SH-SY5Y (cell line): Measurements from ENCODE around the gene KLHDC9.

Experiments
- GATA2 ChIP-seq: IDR thresholded peaks from 2 replicates; pipeline ENCODE4 v1.6.1; 2011; ENCODE audit warnings: mild to moderate bottlenecking, low read depth, low read length
- GATA3 ChIP-seq: IDR thresholded peaks from 2 replicates; pipeline ENCODE4 v1.6.1; 2011; ENCODE audit warnings: low read depth, mild to moderate bottlenecking, low read length, moderate library complexity

KLHDC9 gene

DNA sequence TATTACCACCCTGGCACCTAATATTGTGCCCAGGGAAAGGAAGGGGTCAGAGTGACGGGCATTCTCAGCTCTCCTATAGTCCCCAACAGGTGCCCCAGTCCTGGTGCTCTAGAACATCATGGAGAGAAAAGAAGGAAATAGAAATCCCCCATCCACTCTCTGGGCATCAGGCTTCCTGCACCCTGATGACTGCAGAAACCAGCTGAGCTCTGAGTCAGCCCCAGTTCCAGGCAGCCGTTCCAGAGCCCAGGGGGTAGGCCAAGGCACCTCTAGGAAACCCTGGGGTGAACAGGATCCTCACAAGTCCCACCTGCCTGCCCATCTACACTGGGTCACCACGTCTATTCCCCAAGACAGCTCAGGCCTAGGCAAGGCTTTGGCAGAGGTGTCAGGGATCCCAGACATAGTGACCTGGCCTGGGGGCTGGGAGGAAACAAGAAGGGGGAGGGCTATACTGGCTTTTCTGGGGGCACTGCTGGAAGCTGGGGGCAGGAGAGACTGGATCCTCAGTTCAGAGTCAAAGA lies 9.5 kb upstream of the KLHDC9 start:
- TF ChIP-seq GATA3 (no peak), GATA2 (no peak)

DNA sequence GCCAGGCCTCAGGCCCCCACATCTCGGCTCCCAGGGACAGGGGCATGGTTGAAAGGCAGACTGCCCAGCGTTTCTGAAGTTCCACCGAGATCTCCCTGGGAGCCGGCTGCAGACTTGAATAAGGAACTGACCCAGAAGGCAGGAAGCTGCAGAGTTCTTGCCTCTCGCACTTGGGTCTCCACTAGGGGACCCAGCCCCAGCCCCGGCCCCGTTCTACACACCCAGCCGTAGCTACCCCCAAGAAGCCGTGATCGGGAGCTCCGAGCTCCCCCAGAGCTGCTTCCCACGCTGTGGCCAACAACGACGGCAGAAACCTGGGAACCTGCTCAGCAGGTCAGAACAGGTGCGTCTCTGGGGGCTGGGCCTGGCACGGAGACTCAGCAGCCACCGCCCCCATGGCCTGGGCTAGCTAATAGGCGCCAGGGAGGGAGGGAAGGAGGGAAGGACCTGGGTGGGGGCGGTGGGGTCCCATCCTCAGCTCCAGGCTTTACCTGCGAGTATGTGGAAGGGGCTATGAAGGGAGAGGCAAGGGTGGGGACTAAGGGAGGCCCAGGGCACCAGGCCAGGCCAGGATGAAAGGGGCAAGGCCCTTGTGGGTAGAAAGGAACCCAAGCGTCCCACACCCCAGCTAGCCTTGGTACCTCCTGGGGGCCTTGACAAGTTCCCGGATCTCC lies 8.8 kb upstream of the KLHDC9 start, which contains the start of gene NECTIN4:
Gene NECTIN4, minus strand, starts transcription at position 308 of the 674 bp plus-strand sequence. Its CDS starts 262 bp downstream, at position 46.
- no peak for TF ChIP-seq GATA3
- TF ChIP-seq GATA2: no peak

DNA sequence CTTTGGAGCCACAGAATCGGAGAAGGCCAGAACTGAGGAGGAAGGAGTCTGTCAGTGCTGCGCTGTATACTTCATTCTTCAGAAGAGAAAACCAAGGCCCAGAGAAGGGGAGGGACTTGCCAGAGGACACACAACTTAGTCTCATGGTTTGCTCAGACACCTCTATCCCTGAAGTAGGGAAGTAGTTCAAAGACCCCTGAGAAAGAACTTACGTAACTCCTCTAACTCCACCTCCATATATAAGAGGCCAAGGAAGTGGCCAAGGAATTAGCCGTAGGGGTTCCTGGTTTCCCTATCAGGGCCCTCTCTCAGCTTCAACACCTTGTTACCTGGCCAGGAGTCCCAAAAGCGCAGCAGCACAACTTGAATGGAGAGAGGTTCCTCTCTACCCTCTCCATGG lies 8.2 kb upstream of the KLHDC9 start:
- TF ChIP-seq GATA2 (no peak), GATA3 (no peak)

DNA sequence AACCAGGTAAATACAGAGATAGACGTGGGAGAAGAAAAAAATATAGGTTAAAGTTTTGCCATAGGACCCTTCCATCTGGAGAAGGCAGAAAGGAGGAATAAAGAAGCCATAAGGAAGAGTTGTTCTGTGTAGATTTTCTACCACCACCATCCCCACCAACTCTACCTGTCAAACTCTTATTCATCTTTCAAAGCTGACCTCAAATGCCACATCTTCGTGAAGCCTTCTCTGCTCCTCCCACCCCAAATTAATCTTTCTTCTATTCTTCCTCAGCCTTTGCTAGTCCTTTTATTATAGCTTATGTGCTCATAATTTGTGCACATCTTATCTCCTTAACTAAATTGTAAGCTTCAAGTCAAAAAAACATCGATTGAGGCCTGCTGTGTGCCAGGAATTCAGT lies 7.5 kb upstream of the KLHDC9 start:
- TF ChIP-seq GATA3: no peak
- TF ChIP-seq GATA2: no peak

DNA sequence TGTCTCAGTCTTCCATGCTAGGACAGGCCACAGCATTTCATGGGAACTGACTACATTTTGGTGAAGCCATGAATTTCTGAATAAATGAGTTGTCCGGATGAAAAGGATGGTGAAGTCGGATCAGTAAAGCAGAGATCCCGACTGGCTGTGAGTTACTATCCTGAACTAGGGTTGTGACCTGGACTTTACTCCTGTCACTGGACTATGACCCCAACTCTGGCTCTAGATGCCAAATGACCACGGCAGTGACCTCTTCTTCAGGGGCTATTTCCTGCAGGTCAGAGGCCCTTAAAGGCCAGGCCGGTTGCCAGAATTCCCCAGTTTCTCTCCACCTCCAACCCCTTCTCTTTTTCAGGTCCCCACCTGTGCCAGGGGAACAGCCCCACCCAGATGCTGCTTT lies 7.1 kb upstream of the KLHDC9 start:
- no peak for TF ChIP-seq GATA2
- TF ChIP-seq GATA3: no peak

DNA sequence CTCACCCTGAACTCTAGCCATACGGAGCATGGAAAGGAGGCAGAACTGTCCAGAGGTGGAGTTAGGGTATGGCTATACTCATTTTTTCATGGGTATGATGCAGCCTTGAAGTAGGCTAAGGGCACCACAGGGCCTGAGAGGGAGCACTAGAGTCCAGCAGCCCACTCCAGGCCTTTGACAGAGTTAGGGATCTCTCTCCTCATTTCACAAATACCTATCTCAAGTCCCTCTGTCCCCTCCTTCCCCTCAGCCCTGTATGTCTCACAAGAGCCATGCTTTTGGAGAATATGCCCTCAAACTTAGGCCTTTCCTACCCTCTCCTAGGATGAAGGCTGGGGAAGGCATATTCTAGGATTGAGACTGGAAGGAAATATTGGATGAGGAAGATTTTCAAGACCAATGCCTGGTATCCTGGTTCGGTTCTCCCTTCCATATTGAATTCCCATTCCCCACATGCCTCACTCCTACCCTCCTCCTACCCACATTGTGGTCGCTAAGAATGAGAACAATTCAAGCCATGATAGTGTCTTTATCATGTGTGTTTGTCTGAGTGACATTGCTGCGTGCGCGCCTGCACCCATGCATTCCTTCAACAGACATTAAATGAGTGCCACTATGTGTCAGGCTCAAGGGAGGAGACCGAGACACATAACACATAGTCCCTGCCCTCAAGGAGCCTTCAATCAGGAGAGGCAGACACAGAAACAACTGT lies 6.2 kb upstream of the KLHDC9 start:
- TF ChIP-seq GATA3 (no peak), GATA2 (no peak)

DNA sequence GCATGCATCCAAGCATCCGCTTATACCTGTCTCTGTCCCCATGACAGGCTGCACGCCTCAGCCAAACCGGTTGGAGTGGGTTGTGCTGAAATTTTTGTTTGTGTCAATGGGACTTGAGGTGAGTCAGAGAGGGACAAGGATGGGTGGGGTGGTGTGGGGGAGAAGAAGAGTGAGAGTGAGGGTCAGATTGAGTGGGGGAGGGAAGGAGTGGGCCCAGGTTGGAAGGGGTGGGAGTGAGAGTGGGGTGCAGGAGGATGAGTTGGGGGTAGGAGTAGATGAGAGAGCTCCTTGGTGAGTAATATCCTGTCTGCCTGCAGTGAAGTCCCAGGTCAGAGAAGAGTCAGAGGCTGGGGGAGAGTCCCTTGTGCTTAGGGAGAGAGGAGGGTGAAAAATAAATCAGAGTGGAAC lies 5.5 kb upstream of the KLHDC9 start:
- TF ChIP-seq GATA2 (no peak), GATA3 (no peak)

DNA sequence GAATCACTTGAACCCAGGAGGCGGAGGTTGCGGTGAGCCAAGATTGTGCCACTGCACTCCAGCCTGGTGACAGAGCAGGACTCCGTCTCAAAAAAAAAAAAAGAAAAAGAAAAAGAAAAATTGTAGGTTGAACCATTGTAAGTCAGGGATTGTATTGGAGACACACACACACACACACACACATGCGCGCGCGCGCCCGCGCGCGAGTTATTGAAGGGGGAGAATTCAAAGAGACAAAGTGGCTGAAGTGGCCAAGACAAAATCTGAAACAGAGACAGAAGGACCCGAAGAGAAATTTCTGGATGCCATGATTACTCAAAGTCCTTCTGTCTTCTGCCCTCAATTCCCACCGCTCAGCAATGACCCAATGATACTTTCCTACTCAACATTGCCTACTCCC lies 3.7 kb upstream of the KLHDC9 start:
- TF ChIP-seq GATA3 (no peak), GATA2 (no peak)

DNA sequence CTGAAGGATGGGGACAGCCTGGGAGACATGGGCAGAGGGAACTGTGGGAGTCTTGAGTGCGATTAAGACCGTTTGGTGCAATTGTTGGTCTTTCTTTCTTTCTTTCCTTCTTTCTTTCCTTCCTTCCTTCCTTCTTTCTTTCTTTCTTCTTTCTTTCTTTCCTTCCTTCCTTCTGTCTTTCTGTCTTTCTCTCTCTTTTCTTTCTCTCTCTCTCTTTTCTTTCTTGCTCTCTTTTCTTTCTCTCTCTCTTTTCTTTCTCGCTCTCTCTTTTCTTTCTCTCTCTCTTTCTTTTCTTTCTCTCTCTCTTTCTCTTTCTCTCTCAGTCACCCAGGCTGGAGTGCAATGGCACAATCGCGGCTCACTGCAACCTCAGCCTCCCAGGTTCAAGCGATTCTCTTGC lies 2.9 kb upstream of the KLHDC9 start:
- TF ChIP-seq GATA3 (no peak), GATA2 (no peak)

DNA sequence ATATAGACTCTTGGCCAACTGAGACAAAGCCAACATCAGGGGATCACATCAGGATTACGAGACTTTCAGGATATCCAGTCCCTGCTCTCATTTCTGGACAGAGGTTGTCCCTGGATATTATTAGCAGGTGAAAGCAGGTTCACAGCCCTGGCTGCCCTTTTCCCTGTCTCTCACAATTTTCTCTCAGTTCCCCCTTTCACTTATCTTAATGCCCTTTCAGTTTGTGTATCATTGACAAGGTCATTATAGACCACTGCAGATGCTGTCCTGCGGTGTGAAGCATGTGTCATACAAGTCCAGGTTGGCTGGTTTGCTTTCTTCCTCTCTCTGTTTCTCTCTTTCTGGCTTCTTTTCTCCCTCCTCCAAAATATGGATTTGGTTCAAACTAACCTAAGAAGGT lies 2.1 kb upstream of the KLHDC9 start:
- TF ChIP-seq GATA3 (no peak), GATA2 (no peak)

DNA sequence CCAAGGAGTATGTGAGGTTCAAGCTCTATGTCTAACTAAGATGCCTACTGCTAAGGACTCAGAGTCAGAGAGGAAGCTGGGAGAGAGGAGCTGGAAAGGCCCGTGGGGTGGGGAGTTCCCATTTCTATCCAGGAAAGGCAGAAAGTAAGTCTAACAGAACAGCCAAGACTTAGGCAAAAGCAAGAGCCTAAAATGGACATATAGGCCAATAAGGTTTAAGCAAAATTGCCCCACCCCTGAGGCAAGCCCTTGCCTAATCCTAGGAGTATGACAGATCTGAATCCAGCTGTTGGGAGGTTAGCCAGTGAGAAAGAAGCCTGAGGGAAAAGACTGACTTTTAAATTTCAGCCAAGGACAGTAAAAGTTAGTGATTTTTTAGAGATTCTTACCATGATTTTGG lies 1.6 kb upstream of the KLHDC9 start:
- TF ChIP-seq GATA2 (no peak), GATA3 (no peak)

DNA sequence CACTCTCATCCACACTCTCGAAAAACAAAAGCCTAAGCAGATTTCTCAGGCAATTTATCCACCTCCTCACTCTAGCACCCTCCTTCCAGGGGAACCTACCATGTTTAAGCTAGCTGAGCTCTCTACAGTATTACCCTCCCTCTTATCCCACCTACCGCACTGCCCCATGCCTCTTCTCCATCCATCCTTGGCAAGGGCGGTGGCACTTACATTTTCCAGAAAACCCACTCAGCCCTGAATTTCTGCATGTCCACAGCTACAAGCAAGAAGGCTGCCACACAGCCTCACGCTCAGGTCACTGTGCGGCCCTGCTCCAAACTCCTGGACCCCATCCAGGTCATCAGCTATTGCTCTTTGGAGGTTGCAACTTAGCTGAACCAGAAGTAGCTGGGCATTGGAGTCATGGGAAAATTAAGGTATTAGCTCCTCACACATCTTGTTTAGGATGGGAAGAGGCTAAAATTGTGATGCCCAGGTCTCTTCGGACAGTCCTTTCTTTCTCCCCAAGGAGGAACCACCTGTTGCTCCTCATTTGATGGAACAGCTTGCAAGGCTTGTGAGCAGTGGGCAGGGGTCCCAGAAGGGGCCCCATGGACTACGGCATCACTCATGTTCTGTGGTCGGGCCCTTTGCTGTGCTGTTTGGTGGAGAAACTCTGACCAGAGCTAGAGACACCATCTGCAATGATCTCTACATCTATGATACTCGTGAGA lies 1.1 kb downstream of the KLHDC9 start:
- TF ChIP-seq GATA2 (no peak), GATA3 (no peak)

DNA sequence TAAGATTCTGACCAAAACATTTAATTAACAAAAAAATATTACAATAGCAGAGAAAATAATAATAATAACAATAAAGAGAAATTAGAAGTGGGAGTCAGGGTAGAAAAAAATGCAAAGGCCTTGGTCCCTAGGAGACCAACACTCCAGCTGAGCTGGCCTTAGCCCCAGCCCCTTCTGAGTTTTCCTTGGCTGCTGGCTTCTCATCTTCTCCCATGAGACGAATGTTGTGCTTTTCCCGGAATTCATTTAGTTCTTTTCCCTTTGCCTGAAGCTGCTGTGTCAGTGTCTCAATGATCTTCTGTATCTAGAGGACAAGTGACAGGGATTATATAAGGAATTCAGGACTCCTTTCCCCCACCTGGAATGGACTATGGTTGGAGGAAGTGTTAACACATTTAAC lies 2.4 kb downstream of the KLHDC9 start:
- no peak for TF ChIP-seq GATA2
- no peak for TF ChIP-seq GATA3

DNA sequence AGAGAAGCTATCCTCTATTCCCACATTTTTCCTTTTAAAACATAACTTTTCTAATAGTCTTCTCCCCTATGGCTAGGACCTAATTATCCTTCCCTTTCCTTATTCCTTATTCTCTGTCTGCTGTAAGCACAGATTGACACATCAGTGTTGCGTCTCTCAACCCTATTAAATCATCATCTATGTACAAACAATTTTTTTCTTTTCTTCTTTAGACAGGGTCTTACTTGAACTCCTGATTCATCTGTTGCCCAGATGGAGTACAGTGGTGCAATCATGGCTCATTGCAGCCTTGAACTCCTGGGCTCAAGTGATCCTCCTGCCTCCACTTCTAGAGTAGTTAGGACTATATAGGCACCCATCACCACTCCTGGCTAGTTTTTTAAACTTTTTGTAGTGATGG lies 8.3 kb downstream of the KLHDC9 start:
- TF ChIP-seq GATA2 (no peak), GATA3 (no peak)

DNA sequence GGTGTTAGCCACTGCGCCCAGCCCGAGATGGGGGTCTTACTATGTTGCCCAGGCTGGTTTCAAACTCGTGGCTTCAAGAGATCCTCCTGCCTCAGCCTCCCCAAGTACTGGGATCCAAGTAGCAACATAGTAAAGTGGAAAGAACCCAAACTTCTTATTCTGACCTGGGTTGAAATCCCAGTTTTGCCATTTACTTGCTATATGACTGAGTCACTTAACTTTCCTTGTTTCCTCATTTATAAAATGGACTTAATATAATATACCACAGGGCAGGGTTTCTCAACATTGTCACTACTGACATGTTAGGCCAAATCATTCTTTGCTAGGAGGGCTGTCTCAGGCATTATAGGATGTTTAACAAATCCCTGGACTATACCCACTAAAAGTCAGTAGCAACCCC lies 13.0 kb downstream of the KLHDC9 start:
- TF ChIP-seq GATA2 (no peak), GATA3 (no peak)

DNA sequence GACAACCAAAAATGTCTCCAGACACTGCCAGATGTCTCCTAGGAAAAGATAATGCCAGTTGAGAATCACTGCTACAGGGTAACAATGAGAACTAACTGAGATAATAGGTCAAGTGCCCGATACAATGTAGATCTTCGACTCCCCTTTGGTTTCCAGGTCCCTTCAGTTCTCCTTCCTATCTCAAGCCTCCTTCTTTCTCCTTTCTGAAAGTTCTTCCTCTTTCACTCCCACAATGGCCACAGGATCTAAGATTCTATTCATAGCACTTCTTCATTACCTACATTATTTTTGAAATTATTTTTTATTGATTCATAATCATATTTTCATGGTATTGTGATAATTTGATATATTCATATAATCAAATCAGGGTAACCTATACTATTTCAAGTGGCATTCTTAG lies 13.4 kb downstream of the KLHDC9 start:
- TF ChIP-seq GATA3: no peak
- TF ChIP-seq GATA2: no peak
